HuH-7.5 (cell line): ENCODE measurements around the gene TNFAIP8.

Experiments used
- DNase-seq: peaks from one replicate; pipeline ENCODE4 v3.0.0; 2011; ENCODE audit warnings: low spot score

The TNFAIP8 gene

GRCh38 chr5:119368238-119368630, 12.4 kb downstream of the TNFAIP8 start:
- DNase-seq, result no peak

DNA sequence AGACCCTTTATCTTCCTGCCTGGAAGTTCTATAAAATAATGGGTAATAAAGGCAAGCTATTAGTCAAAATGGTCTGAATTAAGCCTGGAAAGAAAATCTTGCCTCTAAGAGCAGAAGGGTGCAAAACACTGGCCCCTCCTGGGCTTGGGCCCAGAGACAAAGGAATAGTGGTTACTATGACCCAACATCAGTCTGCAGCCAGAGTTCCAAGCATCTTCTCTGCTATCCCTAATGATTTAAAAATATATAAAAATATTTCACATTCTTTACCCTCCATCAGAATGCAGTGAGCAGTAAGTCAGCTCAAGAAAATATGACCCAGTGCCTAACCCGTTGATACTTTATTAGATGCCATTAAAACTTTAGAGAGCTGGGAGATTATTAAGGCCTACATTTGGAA, 14.7 kb downstream of the TNFAIP8 start:
- DNase-seq, result no peak

DNA sequence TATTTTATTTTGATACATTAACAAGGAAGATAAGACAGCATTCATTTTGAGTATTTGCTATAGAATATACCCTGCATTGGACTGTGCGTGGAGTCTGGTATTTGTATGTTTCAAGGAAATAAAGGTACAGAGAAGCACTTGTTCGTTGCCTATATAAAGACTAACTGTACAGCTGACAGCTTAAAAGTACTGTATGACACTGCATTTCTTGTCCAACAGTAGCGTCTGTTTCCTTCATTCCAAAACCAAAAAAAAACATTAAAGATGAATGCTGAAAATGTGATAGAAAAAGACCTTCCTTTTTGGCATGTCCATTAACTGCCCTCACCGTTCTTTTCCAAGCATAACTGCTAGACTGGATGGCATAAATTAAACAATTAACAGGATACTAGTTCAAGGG, 15.3 kb downstream of the TNFAIP8 start:
- DNase-seq, result no peak

DNA sequence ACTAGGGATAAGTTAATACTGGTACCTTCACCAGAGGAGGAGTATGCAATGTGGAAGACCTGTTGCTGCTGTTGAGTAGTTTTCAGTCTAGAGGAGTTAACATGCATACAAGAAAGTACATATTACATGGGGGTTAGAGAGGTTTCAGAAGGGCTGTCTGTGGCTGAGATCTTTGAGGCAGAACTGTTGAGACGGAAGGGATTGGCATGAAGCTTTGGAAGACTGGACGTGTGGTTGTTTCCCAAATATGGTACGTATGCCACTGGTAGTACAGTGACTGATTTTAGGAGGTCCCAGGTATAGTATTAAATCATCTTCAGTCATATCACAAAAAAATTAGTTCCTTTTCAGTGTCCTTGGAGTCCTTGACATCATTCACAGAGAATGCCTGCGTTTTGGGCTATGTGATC, 17.6 kb downstream of the TNFAIP8 start:
- no peak for DNase-seq

DNA sequence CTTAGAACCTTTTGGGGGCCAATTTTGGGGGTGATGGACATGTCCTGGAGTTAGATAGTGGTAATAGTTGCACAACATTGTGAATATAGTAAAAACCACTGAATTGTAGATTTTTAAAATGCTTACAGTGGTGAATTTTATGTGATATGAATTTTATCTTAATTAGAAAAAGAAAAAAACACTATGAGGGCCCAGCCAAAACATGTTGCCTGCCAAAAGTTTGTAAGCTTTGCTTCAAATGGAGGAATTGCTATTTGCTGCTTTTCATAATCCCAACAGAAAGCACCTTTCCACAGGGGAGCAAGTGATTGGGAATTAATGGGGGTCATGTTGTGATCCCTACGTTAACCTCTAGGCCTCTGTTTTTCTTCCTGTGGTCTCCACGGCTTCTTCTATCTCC, 19.1 kb downstream of the TNFAIP8 start:
- DNase-seq, result no peak

DNA sequence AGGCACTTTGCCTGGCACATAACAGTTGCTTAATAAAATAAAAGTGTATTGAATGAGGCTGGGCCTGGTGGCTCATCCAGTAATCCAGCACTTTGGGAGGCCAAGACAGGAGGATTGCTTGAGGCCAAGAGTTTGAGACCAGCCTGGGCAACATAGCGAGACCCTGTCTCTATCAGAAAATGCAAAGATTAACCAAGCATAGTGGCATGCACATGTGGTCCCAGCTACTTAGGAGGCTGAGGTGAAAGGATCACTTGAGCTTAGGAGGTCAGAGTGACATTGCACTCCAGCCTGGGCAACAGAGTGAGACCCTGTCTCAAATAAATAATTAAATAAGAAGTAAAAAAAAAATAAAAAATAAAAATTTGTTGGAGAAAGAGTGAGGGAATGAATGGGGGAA, 21.2 kb downstream of the TNFAIP8 start:
- no peak for DNase-seq

GRCh38 chr5:119378075-119378700, 22.4 kb downstream of the TNFAIP8 start:
- DNase-seq, result no peak

DNA sequence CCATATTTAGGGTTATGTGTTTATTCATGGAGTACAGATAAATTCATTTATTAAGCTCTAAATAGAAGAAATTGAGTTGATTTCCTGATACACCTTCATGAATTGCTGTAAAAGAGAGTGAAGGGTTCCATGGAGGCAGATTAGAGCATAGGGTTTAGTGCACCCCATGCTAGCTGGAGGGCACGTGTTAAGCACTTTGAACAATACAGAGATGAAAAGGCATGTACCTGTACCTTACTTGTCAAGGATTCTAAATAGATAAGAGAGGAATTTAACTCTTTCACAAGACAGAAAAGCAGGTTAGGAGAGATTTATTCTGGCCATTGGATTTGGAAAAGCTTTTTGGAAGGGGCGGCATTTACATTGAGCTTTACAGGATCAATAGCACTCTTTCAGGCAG, 23.3 kb downstream of the TNFAIP8 start:
- no peak for DNase-seq

GRCh38 chr5:119379942-119380547, 24.2 kb downstream of the TNFAIP8 start:
- DNase-seq, result no peak

DNA sequence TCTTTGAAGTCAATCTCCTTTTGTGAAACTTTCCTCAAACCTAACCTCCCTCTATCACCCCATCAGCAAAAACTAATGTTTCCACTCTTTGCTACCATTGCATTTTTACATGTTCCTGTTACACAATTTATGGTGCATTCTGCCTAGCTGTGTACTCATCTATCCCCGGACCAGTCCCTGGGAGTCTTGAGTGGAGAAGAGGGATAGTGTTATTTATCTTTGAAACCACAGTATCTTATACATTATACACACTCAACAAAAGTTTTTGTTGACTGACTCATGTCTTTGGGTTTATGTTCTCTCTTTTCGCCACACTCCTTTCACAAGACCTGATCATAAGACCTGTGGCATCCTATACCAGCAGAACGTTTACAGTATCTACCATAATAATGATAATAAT, 26.4 kb downstream of the TNFAIP8 start:
- DNase-seq, result no peak

DNA sequence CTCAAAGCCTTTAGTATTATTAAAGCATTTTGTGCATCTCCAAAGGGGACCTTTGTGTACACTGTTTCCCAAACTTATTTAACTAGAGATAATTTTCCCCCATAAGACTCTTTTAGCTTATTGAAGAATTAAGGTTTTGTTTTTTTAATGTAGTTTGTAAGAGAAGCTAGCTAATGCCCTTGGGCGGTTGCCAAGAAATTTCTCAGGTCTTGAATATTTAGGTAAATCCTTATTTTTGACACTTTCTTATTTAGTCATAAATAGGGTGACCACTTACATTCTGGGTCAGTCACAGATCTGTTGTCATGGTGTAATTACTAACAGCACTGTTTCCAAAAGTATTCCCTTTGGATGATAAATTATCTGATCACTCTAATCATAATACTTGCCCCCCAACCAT, 27.2 kb downstream of the TNFAIP8 start:
- DNase-seq, result no peak

DNA sequence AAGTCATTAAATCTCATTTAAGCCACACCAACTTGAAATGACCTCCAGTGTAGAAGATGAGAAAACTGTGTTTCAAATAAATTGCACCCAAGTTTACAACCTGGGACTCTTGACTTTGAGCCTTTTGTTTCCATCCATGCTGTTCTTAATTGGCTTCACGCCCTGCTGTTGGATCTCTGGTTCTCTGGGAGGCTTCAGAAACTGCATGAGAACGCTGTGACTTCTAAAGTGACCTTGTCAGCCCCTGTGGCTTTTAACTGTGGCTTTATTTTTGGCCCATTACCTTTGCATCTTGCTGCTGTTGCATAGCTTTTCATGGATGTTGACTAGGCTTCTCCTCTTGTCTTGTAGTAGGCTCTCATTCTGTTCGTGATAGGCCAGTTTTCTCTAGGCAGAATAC, 29.3 kb downstream of the TNFAIP8 start:
- no peak for DNase-seq

- no peak for DNase-seq
These were observed 29.8 kb downstream of the TNFAIP8 start for GRCh38 chr5:119385536-119386128.

DNA sequence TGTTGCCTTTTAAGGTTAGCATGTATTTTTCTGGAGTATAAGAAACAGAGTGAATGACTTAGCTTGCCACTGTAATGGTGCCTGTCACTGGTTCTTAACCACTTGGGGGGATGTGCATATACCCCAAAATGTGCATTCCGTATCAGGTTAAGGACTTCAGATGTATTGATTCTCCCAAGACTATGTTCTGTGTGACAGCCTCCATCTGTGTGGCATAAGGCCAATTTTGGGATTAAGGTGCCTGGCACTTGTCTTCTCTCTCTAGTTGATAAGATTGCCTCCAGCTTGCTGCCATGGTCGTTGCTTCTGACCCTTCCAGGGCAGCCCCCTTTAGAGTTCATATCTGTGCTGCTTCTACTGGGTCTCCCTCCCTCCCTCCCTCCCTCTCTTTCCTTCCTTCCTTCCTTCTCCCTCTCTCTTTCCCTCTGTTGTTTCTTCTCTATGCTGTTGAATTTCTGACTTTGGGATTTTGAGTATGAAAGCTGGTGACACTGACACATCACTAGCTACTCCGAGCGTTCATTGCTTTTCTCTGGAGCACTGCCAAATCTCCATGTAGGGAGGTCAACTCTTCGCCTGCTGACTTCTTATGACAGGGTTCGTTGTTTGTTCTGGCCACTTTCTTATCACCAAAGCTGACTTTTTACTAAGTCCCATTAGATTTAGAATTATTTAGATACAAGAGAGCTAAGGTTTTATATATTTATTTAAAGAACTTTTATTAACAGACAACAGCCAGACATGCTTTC, 31.0 kb downstream of the TNFAIP8 start:
- DNase-seq, result peak; percentile 7

- no peak for DNase-seq
These were observed 32.3 kb downstream of the TNFAIP8 start for GRCh38 chr5:119387945-119388618.

DNA sequence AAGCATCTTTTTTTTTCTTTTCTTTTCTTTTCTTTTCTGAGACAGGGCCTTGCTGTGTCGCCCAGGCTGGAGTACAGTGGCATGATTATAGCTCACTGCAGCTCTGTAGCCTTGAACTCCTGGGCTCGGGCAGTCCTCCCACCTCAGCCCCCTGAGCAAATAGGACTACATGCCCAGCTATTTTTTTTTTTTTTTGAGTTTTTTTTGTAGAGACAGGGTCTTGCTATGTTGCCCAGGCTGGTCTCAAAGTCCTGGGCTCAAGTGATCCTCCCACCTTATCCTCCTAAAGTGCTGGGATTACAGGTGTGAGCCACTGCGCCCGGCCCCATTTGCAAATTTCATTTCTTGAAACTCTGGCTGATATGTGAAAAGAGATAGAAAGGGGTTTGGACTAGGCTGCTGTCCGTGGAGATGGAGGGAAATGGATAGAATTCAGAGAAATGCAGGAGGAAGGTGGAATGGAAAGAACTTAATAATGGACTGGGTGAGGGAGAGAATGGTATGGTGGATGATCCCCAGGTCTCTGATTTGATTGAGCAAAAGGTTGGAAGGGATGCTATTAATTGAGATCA, 32.9 kb downstream of the TNFAIP8 start:
- no peak for DNase-seq

DNA sequence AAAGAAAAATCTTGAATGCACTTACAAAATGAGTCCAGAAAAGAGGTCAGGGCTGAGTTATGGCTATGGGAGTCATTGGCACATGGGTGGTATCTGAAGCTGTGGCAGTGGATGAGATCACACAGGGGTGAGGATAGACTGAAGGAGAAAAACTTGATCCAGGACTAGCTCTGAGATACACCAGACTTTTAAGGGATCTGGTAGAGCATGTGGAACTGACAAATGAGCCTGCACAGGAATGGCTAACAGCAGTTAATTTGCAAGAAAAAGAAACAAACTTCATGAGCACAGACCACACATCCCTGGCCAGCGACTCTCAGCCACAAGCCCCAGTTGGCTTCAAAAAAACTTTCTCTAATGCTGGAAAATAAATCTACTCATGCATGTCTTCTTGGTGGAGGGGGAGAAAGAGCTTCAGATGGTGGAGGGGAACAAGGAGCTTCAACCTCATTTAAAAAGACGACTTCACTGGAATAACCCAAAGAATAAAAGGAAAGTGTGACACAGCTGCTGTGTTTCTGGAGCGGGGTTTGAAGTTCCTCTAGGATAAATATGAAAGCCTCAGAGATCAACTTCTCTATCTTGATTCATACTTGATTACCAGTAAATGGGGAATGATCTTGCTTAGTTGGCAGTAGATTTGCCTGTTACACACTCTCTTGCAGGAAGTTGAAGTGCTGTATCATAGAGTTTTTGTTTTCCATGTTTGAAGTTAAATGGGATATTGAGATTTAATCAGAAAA, 33.6 kb downstream of the TNFAIP8 start:
- no peak for DNase-seq

DNA sequence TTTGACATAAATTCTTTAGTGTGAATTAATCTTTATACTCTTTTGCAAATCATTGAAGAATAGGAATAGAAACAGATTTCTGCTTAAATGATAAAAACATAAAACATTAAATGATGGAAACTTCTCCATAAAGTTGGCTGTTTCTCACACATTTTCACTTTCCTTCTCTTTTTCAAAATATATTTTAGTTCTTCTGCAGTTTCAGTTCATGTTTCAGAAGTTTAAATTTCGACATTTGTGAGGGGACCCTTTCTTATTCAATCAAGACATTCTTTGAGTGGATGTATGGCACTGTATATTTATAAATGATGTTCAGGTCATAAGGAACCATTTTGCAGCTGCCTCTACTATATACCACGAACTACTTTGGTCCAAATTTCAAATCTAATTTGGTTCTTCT, 34.6 kb downstream of the TNFAIP8 start:
- no peak for DNase-seq

- no peak for DNase-seq
These were observed 37.4 kb downstream of the TNFAIP8 start for GRCh38 chr5:119393201-119393691.

DNA sequence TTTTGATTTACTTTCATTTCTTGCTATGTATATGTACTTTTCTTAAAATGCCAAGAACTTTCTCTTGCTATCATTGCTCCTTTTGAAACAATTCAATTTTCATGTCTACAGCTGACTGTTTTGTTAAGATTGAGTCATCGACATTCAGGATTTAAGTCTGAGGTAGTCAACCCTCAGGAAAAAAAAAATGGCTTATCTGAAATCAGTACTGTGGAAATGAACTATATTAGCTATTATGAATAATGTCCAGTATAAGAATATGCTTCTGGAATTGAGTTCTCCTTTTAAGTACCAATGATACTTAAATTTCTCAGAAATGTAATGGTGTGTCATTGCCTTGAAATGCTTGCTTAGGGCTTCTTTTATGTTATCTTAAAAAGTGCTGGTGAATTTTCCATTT, 37.9 kb downstream of the TNFAIP8 start:
- no peak for DNase-seq

DNA sequence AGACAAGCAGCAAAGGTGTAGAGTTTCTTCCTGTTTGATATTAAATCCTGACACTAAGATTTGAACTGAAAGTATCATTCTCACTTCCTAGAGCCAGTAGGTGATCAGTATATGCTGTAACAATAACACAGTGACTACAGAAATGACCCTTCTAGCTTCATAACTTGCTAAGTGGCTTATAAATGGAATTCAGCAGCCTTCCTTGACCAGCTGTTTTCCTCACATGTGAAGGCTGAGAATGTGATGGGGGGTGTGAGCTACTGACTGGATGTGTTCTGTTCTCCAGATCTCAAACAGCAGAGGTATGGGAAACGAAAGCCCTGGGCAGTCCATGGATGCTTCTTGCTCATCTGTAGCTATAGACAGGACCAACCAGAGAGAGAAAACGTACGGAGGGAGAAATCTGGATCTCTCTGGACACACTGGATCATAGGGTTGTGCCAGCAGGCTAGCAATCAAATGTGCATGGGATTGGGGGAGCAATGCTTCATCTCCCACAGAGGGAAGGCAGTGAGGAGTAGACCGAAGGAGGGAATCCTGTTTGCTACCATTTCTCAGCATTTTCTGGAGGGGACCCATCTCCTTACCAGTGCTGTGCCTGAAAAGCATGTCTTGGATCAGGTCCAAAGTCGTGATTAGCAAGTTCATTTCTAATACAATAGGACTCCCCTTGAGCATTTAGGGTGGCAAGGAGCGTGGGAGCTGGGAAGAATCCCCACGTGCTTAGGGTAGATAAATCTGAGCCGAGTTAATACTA, 39.4 kb downstream of the TNFAIP8 start:
- no peak for DNase-seq
